ENCODE results near the gene ACSL3.
"Not testable (repeated sequence)": the region's sequence is repeated elsewhere in the genome, so short reads cannot be mapped to it uniquely, and the experiment has no call there.

DNA sequence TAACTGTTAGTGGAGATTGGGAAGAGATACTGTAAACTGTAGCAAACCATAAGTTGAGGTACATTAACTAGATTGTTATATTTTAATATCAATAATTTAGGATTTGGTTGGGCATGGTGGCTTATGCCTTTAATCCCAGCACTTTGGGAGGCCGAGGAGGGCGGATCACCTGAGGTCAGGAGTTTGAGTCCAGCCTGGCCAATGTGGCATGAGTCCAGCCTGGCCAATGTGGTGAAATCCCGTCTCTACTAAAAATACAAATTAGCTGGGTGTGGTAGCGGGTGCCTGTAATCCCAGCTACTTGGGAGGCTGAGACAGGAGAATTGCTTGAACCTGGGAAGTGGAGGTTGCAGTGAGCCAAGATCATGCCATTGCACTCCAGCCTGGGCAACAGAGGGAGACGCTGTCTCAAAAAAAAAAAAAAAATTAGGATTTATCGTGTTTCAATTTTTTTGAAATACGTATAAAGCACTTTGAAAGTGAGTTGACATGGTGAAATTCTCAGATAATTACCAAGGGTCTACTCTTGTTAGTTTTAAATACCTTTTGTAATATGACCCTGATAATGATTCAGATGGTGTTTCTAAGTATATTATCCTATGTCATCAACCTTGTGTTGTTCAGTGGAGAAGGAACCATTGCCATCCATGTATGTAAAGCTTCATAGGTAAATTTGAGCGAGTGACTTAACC, 7.9 kb downstream of the ACSL3 start:
- not testable (repeated sequence) for TF ChIP-seq POLR2A (IDR thresholded peaks at IDR 0.05)
- TF ChIP-seq, protein P1, sequence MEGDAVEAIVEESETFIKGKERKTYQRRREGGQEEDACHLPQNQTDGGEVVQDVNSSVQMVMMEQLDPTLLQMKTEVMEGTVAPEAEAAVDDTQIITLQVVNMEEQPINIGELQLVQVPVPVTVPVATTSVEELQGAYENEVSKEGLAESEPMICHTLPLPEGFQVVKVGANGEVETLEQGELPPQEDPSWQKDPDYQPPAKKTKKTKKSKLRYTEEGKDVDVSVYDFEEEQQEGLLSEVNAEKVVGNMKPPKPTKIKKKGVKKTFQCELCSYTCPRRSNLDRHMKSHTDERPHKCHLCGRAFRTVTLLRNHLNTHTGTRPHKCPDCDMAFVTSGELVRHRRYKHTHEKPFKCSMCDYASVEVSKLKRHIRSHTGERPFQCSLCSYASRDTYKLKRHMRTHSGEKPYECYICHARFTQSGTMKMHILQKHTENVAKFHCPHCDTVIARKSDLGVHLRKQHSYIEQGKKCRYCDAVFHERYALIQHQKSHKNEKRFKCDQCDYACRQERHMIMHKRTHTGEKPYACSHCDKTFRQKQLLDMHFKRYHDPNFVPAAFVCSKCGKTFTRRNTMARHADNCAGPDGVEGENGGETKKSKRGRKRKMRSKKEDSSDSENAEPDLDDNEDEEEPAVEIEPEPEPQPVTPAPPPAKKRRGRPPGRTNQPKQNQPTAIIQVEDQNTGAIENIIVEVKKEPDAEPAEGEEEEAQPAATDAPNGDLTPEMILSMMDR (IDR thresholded peaks at IDR 0.05), result not testable (repeated sequence)

All from prostate gland (tissue), 2 donors.